Measurements from ENCODE around the gene ZFP90.

Gene ZFP90

DNA sequence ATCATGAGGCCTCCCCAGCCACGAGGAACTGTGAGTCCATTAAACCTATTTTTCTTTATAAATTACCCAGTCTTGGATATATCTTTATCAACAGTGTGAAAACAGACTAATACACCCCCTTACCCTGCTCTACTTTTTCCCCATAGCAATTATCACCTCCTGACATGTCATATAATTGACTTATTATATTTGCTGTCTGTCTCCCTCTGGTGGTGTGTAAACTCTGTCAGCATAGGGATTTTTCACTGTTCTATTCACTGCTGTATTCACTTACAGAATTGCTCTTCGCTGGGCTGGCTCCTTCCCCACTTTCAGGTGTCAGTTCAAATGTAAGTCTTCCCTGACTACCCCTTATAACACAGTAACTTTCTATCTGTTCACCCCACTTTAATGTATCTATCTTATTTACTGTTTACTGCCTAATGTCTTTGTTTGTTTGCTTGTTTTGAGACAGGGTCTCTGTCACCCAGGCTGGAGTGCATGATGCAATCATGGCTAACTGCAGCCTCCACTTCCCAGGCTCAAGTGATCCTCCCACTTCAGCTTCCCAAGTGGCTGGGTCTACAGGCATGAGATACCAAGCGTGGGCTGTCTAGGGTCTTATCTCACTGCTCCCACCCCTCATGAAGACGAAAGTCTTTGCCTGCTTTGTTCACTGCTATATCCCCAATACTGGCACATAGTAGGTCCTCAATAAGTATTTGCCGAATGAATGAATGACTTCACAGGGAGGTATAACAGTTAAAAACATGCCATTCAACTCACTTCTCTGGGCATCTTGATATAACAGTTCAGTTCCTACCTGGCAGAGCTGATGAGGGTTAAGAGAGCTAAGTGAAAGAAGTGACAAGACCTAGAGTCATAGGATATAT is 53.6 kb downstream of the ZFP90 start:
- DNase-seq = no peak

GRCh38 chr16:68596266-68596665 is 57.2 kb downstream of the ZFP90 start:
- no peak for DNase-seq

DNA sequence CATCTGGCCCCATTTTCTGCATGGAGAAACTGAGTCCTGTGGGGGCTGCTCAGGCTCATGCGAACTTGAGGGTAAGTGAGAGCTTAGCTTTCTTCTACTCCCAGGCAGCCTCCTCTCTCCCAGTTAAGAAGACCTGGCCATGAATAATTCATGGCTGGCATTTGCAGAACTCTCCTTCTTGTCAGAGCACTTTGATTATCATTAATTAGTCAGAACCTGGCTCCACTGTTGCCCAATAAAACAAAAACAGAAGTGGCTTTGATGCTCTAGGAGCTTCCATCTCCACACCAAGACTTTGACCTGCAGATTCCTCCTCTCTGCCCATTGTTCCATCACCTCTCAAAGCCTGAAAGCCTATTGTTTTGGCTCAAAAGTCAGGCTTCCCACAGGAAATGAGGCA is 60.5 kb downstream of the ZFP90 start:
- no peak for DNase-seq

DNA sequence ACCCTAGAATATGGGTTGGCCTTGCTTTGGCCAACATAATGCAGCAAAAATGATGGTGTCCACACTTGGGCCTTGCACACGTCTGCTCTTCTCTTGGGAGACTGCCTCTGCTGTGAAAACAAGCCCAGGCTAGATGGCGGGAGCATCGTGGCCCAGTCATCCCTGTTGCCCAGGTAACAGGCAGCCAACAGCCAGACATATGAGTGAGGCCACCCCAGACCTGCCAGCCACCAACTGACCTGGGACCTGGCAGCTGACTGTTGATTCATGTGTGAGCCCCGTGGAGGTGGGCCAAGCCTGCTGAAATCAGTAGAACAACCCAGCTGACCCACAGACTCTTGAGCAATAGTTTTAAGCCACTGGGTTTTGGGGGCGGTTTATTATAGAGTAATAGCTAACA is 66.7 kb downstream of the ZFP90 start:
- DNase-seq = no peak

DNA sequence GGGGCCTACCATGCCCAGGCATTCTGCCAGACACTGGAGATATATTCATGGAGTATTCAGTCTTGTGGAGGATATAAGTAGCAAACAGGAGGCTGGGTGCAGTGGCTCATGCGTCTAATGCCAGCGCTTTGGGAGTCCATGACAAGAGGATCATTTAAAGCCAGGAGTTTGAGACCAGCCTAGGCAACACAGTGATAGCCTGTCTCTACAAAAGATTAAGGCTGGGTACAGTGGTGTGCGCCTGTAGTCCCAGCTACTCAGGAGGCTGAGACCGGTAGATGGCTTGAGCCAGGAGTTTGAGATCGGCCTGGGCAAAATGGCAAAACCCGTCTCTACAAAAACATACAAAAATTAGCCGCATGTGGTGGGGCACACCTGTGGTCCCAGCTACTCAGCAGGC is 68.4 kb downstream of the ZFP90 start:
- no peak for DNase-seq

DNA sequence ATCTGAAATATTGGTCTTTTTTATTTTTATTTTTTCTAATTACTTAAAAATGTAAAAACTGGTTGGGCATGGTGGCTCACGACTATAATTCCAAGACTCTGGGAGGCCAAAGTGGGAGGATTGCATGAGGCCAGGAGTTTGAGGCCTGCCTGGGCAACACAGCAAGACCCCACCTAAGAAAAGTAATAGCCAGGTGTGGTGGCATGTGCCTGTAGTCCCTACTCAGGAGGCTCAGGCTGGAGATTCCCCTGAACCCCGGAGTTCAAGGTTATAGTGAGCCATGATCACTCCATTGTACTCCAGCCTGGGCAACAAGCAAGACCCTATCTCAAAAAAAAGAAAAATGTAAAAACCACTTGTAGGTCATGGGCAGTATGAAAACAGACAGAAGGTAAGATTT is 69.2 kb downstream of the ZFP90 start:
- DNase-seq = no peak

DNA sequence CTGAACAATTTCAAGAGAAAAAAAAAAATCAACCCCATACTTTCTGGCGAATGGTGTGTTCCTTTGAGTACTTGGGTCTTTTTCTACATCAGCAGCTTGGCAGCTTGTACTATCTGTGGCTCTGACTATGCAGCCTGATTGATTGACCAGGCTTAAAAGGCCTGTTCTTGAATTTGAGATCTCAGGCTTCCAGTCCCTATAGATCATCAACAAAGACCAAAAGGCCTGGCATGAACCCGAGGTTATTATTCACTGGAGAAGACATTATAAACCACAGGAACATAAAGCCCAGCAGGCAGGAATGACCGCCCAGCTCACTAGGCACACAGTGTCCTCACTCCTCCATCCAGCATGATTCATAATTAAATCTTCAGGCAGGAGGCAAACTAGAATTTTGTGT is 73.9 kb downstream of the ZFP90 start:
- no peak for DNase-seq

GRCh38 chr16:68617734-68618133 is 78.6 kb downstream of the ZFP90 start:
- DNase-seq = no peak
